OCI-LY1 (cell line): Measurements from ENCODE around the gene FGFR2.

ENCODE experiments used
- EZH2 ChIP-seq: fragments of 200-600 bp; sonication (generic), shearing (Covaris generic); IDR thresholded peaks from 2 replicates; pipeline ENCODE4 v1.8.0; 2017; ENCODE audit warnings: borderline replicate concordance, mixed run types, mild to moderate bottlenecking, antibody characterized with exemption, low read length, moderate library complexity, mixed read lengths
- TF ChIP-seq, protein P1 (sequence below): fragments of 200-600 bp; sonication (generic), shearing (Covaris generic); IDR thresholded peaks from 2 replicates; pipeline ENCODE4 v1.5.1; 2017; ENCODE audit warnings: mild to moderate bottlenecking, antibody characterized with exemption, low read length, moderate library complexity, mixed read lengths

GRCh38 chr10:121624836-121625486, 26.7 kb upstream of the FGFR2 start:
- TF ChIP-seq, protein P1, sequence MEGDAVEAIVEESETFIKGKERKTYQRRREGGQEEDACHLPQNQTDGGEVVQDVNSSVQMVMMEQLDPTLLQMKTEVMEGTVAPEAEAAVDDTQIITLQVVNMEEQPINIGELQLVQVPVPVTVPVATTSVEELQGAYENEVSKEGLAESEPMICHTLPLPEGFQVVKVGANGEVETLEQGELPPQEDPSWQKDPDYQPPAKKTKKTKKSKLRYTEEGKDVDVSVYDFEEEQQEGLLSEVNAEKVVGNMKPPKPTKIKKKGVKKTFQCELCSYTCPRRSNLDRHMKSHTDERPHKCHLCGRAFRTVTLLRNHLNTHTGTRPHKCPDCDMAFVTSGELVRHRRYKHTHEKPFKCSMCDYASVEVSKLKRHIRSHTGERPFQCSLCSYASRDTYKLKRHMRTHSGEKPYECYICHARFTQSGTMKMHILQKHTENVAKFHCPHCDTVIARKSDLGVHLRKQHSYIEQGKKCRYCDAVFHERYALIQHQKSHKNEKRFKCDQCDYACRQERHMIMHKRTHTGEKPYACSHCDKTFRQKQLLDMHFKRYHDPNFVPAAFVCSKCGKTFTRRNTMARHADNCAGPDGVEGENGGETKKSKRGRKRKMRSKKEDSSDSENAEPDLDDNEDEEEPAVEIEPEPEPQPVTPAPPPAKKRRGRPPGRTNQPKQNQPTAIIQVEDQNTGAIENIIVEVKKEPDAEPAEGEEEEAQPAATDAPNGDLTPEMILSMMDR: no peak
- no peak for TF ChIP-seq EZH2
